Diencephalon (tissue), 1 donor: ENCODE results near the gene PHOSPHO2. TPM values are rescaled to one million over a fixed set of nuclear protein-coding genes. Genes with fewer than 3 reads are reported as not detected.

ENCODE experiments used
- small RNA-seq: library from RNA; depleted of rRNA; stranded (forward); fragments of <200 nt; gene quantifications from one replicate; pipeline ENCODE3, GENCODE V24; 2014
- total RNA-seq: library from RNA; depleted of rRNA; stranded (reverse); fragments of >200 nt; gene quantifications from one replicate; pipeline ENCODE4 v1.2.3, GENCODE V29; 2014

The PHOSPHO2 gene
- total RNA-seq, result 19.8 TPM

GRCh38 chr2:169694113-169694893 lies at the start of gene PHOSPHO2, which contains the start of gene CFAP210:
TSS of gene PHOSPHO2 (plus strand) at chr2:169694469. CDS start at chr2:169700972, 6,503 bp downstream.
TSS of gene CFAP210 (minus strand) at chr2:169694405. CDS start at chr2:169694327, 78 bp downstream.

Small RNA genes within 50 kb of the gene (small RNA-seq; reads per million reads assigned to genes)
- not detected for gene RF00432

Other genes starting within 250 kb of the PHOSPHO2 start
- gene BBS5, start 215.0 kb upstream of the PHOSPHO2 start, total RNA-seq, result 17.8 TPM
- 3.9 TPM for gene KLHL41, start 184.8 kb upstream of the PHOSPHO2 start, total RNA-seq
- 63.9 TPM for gene FASTKD1, start 120.6 kb upstream of the PHOSPHO2 start, total RNA-seq
- gene PPIG, start 110.1 kb upstream of the PHOSPHO2 start, total RNA-seq, result 66.4 TPM
- 6.0 TPM for gene CFAP210, start 64 bp upstream of the PHOSPHO2 start, total RNA-seq
- 107 TPM for gene KLHL23, start 39.4 kb downstream of the PHOSPHO2 start, total RNA-seq
- gene SSB, start 104.4 kb downstream of the PHOSPHO2 start, total RNA-seq, result 117 TPM
- gene METTL5, start 130.4 kb downstream of the PHOSPHO2 start, total RNA-seq, result 63.9 TPM
- gene UBR3, start 133.0 kb downstream of the PHOSPHO2 start, total RNA-seq, result 127 TPM